Epithelial cell of proximal tubule (primary cell): ENCODE results near the gene PDYN. TPM values are rescaled to one million over a fixed set of nuclear protein-coding genes. Genes with fewer than 3 reads are reported as not detected.

ENCODE experiments used
- DNase-seq: peaks from one replicate; pipeline ENCODE4 v3.0.0-alpha.2; 2011; ENCODE audit warnings: low read depth
- H3K4me3 ChIP-seq: 2 replicates; pipeline ENCODE4 v1.5.1; 2011; ENCODE audit warnings: low read depth, mild to moderate bottlenecking, low read length
- CTCF ChIP-seq: conservative IDR thresholded peaks from 2 replicates; pipeline ENCODE4 v1.5.1; 2012; ENCODE audit warnings: low read depth, mild to moderate bottlenecking, low read length
- total RNA-seq: library from RNA; depleted of rRNA; stranded (reverse); fragments of >200 nt; gene quantifications from 2 replicates; pipeline ENCODE4 v1.2.3, GENCODE V29; 2015

The PDYN gene
- total RNA-seq, 1 donor from 2014 or later = not detected

DNA sequence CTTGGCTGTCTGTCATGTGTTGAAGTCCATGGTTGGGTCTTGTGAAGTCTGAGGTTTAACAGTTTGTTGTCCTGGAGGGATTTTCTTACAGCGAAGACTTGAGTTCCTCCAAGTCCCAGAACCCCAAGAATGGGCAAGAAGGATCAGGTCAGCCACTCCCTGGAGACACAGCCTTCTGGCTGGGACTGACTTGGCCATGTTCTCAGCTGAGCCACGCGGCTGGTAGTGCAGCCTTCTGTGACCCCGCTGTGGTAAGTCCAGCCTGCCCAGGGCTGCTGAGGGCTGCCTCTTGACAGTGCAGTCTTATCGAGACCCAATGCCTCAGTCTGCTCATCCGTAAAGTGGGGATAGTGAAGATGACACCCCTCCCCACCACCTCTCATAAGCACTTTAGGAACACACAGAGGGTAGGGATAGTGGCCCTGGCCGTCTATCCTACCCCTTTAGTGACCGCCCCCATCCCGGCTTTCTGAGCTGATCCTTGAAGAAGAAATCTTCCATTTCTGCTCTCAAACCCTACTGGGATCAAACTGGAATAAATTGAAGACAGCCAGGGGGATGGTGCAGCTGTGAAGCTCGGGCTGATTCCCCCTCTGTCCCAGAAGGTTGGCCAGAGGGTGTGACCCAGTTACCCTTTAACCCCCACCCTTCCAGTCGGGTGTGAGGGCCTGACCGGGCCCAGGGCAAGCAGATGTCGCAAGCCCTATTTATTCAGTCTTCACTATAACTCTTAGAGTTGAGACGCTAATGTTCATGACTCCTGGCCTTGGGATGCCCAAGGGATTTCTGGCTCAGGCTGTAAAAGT lies 55.2 kb downstream of the PDYN start:
- no peak overlapping the region for H3K4me3 ChIP-seq
- DNase-seq = no peak
- TF ChIP-seq CTCF = no peak

GRCh38 chr20:1937316-1937976 lies 56.4 kb downstream of the PDYN start:
- no peak overlapping the region for H3K4me3 ChIP-seq
- no peak for DNase-seq
- no peak for TF ChIP-seq CTCF

DNA sequence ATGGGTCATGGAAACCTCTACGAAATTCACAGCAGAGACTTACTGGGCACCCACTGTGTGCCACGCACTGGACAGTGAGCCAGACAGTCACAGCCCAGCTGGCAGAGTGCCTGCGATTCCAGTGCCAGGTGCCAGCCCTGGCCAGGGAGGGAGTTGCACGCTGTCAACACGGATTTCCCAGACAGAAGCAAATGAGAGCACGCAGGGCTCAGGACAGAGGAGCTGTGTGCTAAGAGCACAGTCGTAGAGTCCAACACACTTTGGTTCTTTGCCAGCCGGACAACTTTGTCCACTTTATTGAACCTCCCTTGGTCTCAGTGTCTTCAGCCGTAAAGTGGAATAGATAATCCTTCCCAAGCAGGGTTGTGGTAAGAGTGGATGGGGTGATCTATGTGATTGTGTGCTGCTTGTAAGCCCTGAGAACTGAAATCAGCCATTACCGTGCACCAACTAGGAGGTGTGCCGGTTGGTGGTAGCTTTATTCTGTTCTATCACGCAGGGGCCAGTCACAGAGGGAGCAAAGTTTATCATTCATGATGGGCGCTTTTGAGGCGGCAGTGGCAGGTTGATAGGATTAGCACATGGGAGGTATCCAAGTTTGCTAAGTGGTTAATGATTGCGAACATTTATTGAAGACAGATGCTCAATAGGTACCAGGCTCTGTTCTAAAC lies 58.0 kb downstream of the PDYN start:
- TF ChIP-seq CTCF = no peak
- DNase-seq = no peak
- H3K4me3 ChIP-seq = no peak overlapping the region

DNA sequence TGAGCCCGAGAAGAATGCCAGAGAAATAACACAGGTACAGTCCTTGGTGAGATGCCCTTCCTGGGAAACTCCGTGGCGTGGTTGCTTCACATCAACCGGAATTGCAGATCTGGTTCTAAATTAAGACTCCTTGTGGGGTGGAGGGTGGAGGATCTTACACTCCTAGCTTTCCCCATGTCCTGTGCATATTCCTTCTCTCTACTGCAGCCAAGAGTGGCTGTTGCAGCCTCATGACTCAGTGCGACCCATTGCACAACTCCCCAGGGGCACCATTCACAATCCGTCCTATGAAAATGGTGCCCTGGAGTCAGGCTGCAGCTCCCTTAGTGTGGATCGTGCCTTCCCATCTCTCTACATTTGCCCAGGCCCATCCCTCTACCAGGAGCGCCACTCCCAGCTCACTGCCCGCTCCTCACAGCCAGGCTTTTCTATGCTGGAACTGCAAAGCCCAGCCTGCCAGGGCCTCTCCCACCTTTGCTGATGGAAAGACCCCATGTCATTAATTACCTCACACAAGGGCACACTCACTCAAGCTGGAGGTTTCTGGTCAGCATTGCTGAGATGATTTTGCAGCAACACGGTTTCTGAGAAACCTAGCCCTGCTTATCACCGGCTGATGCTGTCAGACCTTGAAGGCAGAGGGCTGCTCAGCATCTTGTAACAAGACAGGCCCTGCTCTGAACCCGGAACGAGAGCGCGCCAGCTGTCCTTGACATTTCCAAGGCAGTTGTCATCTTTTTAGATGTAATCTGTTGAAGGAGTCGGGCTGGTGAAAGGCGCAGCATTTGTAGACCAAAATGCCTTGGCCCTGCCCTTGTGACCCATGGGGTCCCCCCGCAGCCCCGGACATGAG lies 58.9 kb downstream of the PDYN start:
- no peak for TF ChIP-seq CTCF
- no peak overlapping the region for H3K4me3 ChIP-seq
- DNase-seq = no peak

- no peak for DNase-seq
- TF ChIP-seq CTCF = no peak
- H3K4me3 ChIP-seq = no peak overlapping the region
Observed at GRCh38 chr20:1934156-1934555, 59.7 kb downstream of the PDYN start.

- H3K4me3 ChIP-seq = no peak overlapping the region
- no peak for DNase-seq
- TF ChIP-seq CTCF = no peak
Observed at GRCh38 chr20:1933465-1933870, 60.4 kb downstream of the PDYN start.
